Activated naive CD8-positive, alpha-beta T cell treated with anti-CD3 and anti-CD28 coated beads, Interleukin-2, amount 10 ng/mL, durations not matched to agents 7 days and 5 days (primary cell): Measurements from ENCODE around the gene RTL9. TPM values are rescaled to one million over a fixed set of nuclear protein-coding genes. Genes with fewer than 3 reads are reported as not detected.

Experiments
- ATAC-seq: fragments of 150-1000 bp; cut with Tn5 transposase; one replicate; pipeline ENCODE4 v1.10.0; 2021; ENCODE audit warnings: low read depth, moderate library complexity
- POLR2A ChIA-PET: fragments of 350-600 bp; sonication (Branson Sonifier 250); formaldehyde crosslinking; loops from one replicate; lab custom pipeline; 2021; ENCODE audit warnings: antibody characterized with exemption; lab: Charles Lee
- DNase-seq: peaks from one replicate; pipeline ENCODE4 v3.0.0; 2021
- H3K27ac Mint-ChIP-seq: one replicate; pipeline ENCODE4 v1.8.0; 2022; ENCODE audit warnings: mild to moderate bottlenecking, mixed read lengths
- H3K27me3 Mint-ChIP-seq: one replicate; pipeline ENCODE4 v1.8.0; 2022; ENCODE audit warnings: mild to moderate bottlenecking, moderate library complexity, mixed read lengths
- H3K36me3 Mint-ChIP-seq: one replicate; pipeline ENCODE4 v1.8.0; 2021; ENCODE audit warnings: mild to moderate bottlenecking, mixed read lengths
- H3K4me1 Mint-ChIP-seq: one replicate; pipeline ENCODE4 v1.8.0; 2021; ENCODE audit warnings: mixed read lengths
- H3K4me3 Mint-ChIP-seq: one replicate; pipeline ENCODE4 v1.8.0; 2022; ENCODE audit warnings: mild to moderate bottlenecking, moderate library complexity, mixed read lengths
- H3K9me3 Mint-ChIP-seq: one replicate; pipeline ENCODE4 v1.8.0; 2021; ENCODE audit warnings: mixed read lengths
- total RNA-seq, 2 experiments: library from RNA; stranded (reverse); gene quantifications; one replicate each; pipeline ENCODE4 v1.2.3, GENCODE V29; 2021

Gene RTL9
- not detected for total RNA-seq

DNA sequence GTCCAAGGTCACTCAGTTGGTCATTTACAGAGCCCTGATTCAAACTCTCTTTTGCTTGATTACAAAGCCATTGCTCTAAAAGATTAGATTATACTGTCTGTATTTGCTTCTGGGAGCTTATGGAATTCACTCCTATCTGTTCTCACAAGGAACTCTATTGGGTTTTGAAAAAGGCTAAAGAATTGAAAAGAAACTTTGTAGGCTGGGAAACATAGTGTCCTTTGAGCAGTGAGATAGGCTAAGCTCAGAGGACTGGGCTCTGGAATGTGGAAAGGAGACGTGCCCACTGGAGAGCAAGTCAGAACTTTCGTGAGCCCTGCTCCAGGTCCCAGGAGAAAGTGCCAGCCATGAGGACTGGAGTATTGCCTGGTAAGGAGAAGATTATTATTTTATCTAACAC, at the start of gene RTL9:
Gene RTL9 (plus strand): TSS at position 301 of the 400 bp plus-strand sequence. CDS start 91,770 bp downstream, outside the sequence.
- H3K4me1 Mint-ChIP-seq = no peaks in the 10 kb centered on the region
- no peak within 1 kb of the TSS for H3K27ac Mint-ChIP-seq
- POLR2A ChIA-PET = no interaction called here
- DNase-seq = no peak
- no peaks in the 10 kb centered on the region for H3K36me3 Mint-ChIP-seq
- H3K4me3 Mint-ChIP-seq = no peak within 1 kb of the TSS
- ATAC-seq = no peak
- no peaks in the 10 kb centered on the region for H3K27me3 Mint-ChIP-seq
- no peaks in the 10 kb centered on the region for H3K9me3 Mint-ChIP-seq

DNA sequence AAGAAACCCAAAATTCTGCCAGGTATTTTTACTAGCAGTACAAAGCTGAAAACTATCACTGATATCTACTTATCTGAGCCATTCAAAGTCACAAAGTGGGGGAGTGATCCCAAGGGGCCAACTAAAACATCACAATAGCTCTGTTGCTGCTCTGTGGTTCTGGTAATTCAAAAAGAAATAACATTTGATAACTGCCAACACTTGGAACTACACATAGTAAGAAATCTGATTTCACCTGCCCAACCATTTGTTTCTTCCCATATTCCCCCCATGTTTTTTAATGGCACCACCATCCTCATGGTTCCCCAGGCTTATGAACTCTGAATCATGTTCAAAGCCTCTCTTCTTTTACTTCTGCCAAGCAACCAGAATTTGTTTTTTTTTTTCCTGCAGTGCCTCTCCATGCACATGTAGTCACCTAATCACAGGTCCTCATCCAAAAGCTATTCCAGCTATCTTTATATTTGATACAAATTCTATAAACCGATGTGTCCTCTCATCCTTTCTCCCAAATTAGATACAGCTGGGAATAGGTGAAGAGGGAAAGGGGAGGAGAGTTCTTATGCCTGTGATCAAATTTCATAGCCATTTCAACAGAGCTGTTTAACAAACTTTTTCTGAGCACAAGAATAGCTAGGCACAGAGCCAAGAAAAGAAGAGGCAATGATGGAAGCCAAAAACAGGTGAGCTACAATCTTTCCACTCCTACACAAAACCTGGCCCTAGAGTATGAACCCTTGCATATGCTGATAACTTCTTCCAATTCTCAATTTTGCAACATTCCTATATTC, 48.5 kb upstream of the RTL9 start:
- POLR2A ChIA-PET = no interaction called here
- H3K4me1 Mint-ChIP-seq = peaks cover 8% of the 10 kb centered on the region
- H3K36me3 Mint-ChIP-seq = peaks cover 3% of the 10 kb centered on the region
- no peak overlapping the region for H3K27ac Mint-ChIP-seq
- DNase-seq (no peak), ATAC-seq (no peak)
- no peak overlapping the region for H3K4me3 Mint-ChIP-seq
- H3K27me3 Mint-ChIP-seq = no peaks in the 10 kb centered on the region
- H3K9me3 Mint-ChIP-seq = no peaks in the 10 kb centered on the region

- Mint-ChIP-seq H3K36me3 (peaks cover 3% of the 10 kb centered on the region), H3K4me1 (peaks cover 10% of the 10 kb centered on the region), H3K27ac (no peak overlapping the region), H3K27me3 (no peaks in the 10 kb centered on the region), H3K9me3 (no peaks in the 10 kb centered on the region), H3K4me3 (no peak overlapping the region)
- DNase-seq (no peak), ATAC-seq (no peak)
- POLR2A ChIA-PET = no interaction called here
Observed at GRCh38 chrX:110310896-110311295, 47.8 kb upstream of the RTL9 start.

- no peak overlapping the region for H3K4me3 Mint-ChIP-seq
- DNase-seq = no peak
- H3K36me3 Mint-ChIP-seq = peaks cover 3% of the 10 kb centered on the region
- peaks cover 13% of the 10 kb centered on the region for H3K4me1 Mint-ChIP-seq
- no peak overlapping the region for H3K27ac Mint-ChIP-seq
- ATAC-seq = no peak
- H3K27me3 Mint-ChIP-seq = no peaks in the 10 kb centered on the region
- POLR2A ChIA-PET = no interaction called here
- H3K9me3 Mint-ChIP-seq = no peaks in the 10 kb centered on the region
Observed at GRCh38 chrX:110311437-110312230, 47.0 kb upstream of the RTL9 start.

DNA sequence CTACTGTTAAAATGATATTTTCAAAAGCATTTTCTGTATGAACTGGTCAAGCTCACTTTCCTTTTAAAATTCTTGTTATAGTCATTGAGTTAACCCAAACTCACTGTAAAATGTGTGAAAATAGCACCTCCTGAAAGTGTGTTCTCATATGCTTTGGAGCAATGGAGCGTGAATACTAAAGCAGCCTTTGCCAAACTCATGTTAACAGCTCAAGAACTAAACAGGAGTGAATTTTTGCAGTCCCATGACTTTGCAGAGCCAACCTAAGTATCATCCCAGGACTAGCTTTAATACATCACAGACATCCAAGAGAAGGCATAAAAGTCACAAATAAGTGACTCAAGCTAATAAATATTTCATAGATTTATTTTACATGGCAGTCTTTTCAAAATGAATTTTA, 43.1 kb upstream of the RTL9 start:
- Mint-ChIP-seq H3K27me3 (no peaks in the 10 kb centered on the region), H3K4me3 (peak overlapping the region; percentile 30), H3K4me1 (peaks cover 13% of the 10 kb centered on the region), H3K36me3 (peaks cover 2% of the 10 kb centered on the region), H3K9me3 (no peaks in the 10 kb centered on the region), H3K27ac (no peak overlapping the region)
- POLR2A ChIA-PET = no interaction called here
- DNase-seq (no peak), ATAC-seq (no peak)

DNA sequence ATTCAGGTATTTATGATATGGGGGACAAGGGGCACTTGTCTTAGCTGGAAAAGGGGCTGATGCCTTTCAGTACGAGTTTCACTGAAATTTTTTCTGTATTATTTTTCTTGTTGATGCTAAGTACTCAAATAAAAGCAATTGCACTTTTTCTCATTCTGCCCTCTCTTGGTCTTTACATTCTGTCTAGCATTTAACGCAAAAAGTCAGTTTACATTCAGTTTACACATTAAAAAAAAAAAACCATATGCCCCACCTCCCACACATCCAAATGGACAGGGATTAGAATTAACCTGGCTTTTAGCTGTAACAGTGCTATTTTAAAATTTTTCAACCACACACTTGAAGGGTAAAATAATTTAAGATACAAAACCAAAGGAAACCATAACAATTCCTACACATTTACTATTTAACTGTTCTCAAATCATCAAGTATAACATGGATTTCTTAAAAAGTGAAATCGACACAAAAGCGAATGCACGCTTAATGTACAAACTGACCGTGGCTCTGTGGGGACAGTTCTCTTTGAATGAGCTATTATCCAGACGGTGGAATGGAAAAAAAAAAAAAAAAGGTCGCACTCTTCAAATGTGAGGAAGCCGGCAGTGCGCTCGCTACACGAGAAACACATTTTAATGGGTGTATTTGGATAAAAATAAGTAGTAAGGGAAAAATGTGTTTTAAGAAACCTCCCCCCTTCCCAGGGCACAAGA, 42.1 kb upstream of the RTL9 start:
- Mint-ChIP-seq H3K4me3 (peak overlapping the region; percentile 90), H3K27ac (peak overlapping the region; percentile 85), H3K27me3 (no peaks in the 10 kb centered on the region), H3K9me3 (no peaks in the 10 kb centered on the region), H3K4me1 (peaks cover 7% of the 10 kb centered on the region), H3K36me3 (no peaks in the 10 kb centered on the region)
- DNase-seq = no peak
- no peak for ATAC-seq
- POLR2A ChIA-PET = interaction anchor here (1.7 kb wide), 1 partner anchor 314 kb away, joined by 7 read pairs; the partner anchor contains the start of gene TMEM164

DNA sequence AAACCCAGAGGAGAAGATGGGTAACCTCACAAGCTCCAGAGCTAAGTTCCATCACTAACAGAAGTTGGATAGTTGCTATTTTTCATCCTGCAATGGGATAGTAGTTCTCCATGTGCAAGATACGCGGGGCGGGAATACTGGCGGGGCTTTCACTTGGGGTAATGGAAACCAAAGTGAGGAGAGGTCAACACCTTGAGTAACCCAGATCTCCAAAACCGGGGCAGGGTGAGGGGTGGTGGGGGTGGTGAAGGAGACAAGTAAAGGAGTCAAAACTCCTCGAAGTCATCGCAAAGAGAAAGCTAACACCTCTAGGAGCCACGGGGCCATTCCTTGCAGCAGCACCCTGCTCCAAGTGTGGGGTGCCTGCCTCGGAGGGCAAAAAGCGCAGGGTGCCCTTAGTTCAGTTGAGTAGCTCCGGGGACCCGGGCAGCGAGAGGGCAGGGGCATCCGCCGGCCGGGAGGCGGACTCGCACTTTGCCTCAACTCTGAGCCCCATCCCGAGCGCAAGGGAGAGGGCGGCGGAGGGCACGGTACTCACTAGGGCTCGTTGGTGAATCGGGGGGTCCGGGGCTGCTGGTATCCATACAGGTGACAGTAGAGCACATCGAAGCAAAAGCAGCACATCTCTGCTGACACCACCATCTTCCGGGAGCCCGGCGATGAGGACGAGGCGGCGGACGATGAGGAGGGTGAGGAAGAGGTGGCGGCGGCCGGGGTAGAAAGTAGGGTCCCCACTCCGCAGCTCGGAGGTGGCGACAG, 41.4 kb upstream of the RTL9 start:
- peak; percentile 36 for ATAC-seq
- no peaks in the 10 kb centered on the region for H3K36me3 Mint-ChIP-seq
- H3K9me3 Mint-ChIP-seq = no peaks in the 10 kb centered on the region
- H3K27me3 Mint-ChIP-seq = no peaks in the 10 kb centered on the region
- H3K4me1 Mint-ChIP-seq = peaks cover 7% of the 10 kb centered on the region
- peak; percentile 55 for DNase-seq
- POLR2A ChIA-PET = interaction anchor here (1.3 to 1.7 kb wide), 2 partner anchors 62 to 315 kb away, joined by 3 to 7 read pairs; partner anchors contain the start of gene TMEM164
- H3K27ac Mint-ChIP-seq = peak overlapping the region; percentile 85
- H3K4me3 Mint-ChIP-seq = peak overlapping the region; percentile 90

DNA sequence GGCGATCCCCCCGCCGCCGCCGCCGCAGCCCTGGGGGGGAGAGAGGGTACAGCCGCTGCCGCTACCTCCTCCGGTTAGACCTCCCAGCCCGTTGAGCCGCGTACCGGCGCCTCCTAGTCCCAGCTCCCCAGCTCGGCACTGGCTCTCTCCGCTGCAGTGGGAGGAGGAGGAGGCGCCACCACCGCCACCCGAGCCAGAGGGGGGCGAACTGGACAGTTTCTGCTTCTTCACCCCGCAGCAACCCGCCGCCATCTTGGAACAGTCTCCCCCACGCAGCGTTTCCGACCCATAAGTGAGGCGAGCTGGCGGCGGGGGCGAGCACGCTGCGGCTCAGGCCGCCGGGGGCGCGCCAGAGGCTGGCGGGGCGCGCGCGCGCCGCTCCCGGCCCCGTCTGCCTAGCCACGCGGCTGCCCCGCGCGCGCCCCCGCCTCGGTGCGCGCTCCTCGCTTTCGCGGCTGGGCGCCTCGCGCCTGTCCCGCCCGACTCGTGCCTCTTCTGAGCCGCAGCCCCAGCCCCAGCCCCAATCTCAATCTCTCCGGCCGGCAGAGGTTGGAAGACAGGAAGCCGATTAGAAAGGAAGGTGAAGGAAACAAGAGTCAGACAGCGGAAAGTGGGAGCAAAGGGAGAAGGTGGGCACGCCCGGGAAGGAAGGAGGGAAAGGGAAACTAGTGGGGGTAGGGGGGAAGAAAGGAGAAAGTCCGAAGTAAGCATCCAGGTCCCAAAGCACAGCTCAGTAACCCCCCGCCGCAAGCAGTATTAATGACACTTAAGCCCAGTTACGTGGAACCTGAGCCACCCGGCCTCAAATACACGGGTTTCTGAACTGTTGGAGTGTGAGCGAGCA, 40.6 kb upstream of the RTL9 start, which contains the start of gene AMMECR1:
Gene AMMECR1 (minus strand): TSS at position 266 of the 844 bp plus-strand sequence. CDS start 14 bp downstream, at position 252.
- POLR2A ChIA-PET = interaction anchor here (0.5 to 1.7 kb wide), 3 partner anchors 62 to 316 kb away, joined by 3 to 7 read pairs (median 3); partner anchors contain the start of gene TMEM164
- H3K4me1 Mint-ChIP-seq = peaks cover 7% of the 10 kb centered on the region
- peak within 1 kb of the TSS; percentile 90 for H3K4me3 Mint-ChIP-seq
- H3K27ac Mint-ChIP-seq = peak within 1 kb of the TSS; percentile 89
- H3K36me3 Mint-ChIP-seq = no peaks in the 10 kb centered on the region
- H3K27me3 Mint-ChIP-seq = no peaks in the 10 kb centered on the region
- peak; percentile 84 for DNase-seq
- H3K9me3 Mint-ChIP-seq = no peaks in the 10 kb centered on the region
- ATAC-seq = peak; percentile 75

GRCh38 chrX:110318664-110318968, 40.0 kb upstream of the RTL9 start:
- peak overlapping the region; percentile 87 for H3K4me3 Mint-ChIP-seq
- H3K36me3 Mint-ChIP-seq = no peaks in the 10 kb centered on the region

GRCh38 chrX:110320381-110320987, 38.2 kb upstream of the RTL9 start:
- DNase-seq (no peak), ATAC-seq (no peak)
- H3K36me3 Mint-ChIP-seq = no peaks in the 10 kb centered on the region
- H3K27me3 Mint-ChIP-seq = no peaks in the 10 kb centered on the region
- peaks cover 3% of the 10 kb centered on the region for H3K4me1 Mint-ChIP-seq
- H3K9me3 Mint-ChIP-seq = no peaks in the 10 kb centered on the region
- H3K27ac Mint-ChIP-seq = no peak overlapping the region
- POLR2A ChIA-PET = no interaction called here
- no peak overlapping the region for H3K4me3 Mint-ChIP-seq

More at GRCh38 chrX:110318664-110318968, 40.0 kb upstream of the RTL9 start:
- Mint-ChIP-seq H3K27ac (peak overlapping the region; percentile 89), H3K9me3 (no peaks in the 10 kb centered on the region), H3K27me3 (no peaks in the 10 kb centered on the region), H3K4me1 (peaks cover 6% of the 10 kb centered on the region)
- DNase-seq (no peak), ATAC-seq (no peak)
- POLR2A ChIA-PET = interaction anchor here (1.3 to 1.7 kb wide), 2 partner anchors 63 to 316 kb away, joined by 3 to 7 read pairs; partner anchors contain the start of gene TMEM164

- ATAC-seq = no peak
- Mint-ChIP-seq H3K4me3 (no peak overlapping the region), H3K36me3 (peaks cover 2% of the 10 kb centered on the region), H3K4me1 (peaks cover 2% of the 10 kb centered on the region), H3K27ac (no peak overlapping the region), H3K9me3 (peaks cover 1% of the 10 kb centered on the region), H3K27me3 (no peaks in the 10 kb centered on the region)
- POLR2A ChIA-PET = no interaction called here
- no peak for DNase-seq
Observed at GRCh38 chrX:110321081-110321480, 37.6 kb upstream of the RTL9 start.
